ENCODE data around the gene ATP9A. TPM values are rescaled to one million over a fixed set of nuclear protein-coding genes. Genes with fewer than 3 reads are reported as not detected.
A peak's percentile ranks its signal among the peaks of the same experiment; 100 is the strongest.

ATP9A gene
- total and polyA plus RNA-seq, 2 of the 8 experiments (the other 6 are each of a cell fraction or from before 2014, with no cell fraction given) = 5.0 to 6.4 TPM

DNA sequence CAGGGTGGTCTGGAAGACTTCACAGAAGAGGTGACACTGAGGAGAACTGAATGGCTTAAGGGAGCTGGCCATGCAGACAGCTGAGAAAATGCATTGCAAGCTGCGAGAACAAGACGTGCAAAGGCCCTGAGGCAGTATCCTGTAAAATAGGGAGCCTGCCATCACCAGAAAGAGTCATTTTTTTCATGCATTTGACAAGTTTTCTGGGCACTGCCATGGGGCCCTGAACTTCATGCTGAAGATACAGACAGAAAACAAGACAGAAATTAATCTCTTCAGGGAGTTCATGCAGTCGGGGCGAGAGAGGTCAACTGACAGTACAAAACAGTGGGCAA, 196.8 kb downstream of the ATP9A start:
- no peaks in the 10 kb centered on the region for H3K4me1 ChIP-seq (replicated peaks in 1 of 4; ENCODE audit: control insufficient read depth in 3 of 4, insufficient read depth in 4 of 4, low read length in 3 of 4)
- H3K56ac ChIP-seq (replicated peaks; ENCODE audit: insufficient read length, low read depth, low read length) = no peak overlapping the region
- peaks cover 3% of the 10 kb centered on the region; the same call in 1 of the 2 replicates for H3K23me2 ChIP-seq (ENCODE audit: low read depth, low read length)
- H3K14ac ChIP-seq (ENCODE audit: insufficient read length) = no peak overlapping the region
- TF ChIP-seq KDM5A (IDR thresholded peaks at IDR 0.05; ENCODE audit: low read length) = no peak
- TF ChIP-seq KDM1A (IDR thresholded peaks at IDR 0.05; ENCODE audit: borderline replicate concordance, low read length) = peak; percentile 59; the same call in 1 of the 2 replicates
- H3K18ac ChIP-seq (ENCODE audit: extremely low read depth, low read length) = no peak overlapping the region
- H2AK5ac ChIP-seq (ENCODE audit: low read depth, low read length) = no peak overlapping the region
- no peak overlapping the region for H3K4me3 ChIP-seq (ENCODE audit: extremely low read depth in 1 of 4, insufficient read depth in 2 of 4, low read depth in 3 of 4, low read length in 4 of 4)
- no peaks in the 10 kb centered on the region for H3K36me3 ChIP-seq (ENCODE audit: control insufficient read depth in 2 of 4, insufficient read depth in 4 of 4, low read length in 3 of 4)
- no peaks in the 10 kb centered on the region for H4K20me1 ChIP-seq (replicated peaks in 1 of 2; ENCODE audit: control insufficient read depth in 1 of 2, insufficient read depth in 2 of 2, low read length in 2 of 2)
- no peak overlapping the region for H3K27ac ChIP-seq (ENCODE audit: low read depth, low read length)
- H3K4ac ChIP-seq (replicated peaks; ENCODE audit: insufficient read length, low read depth, low read length) = no peak overlapping the region
- DNase-seq (ENCODE audit: low read depth in 1 of 2, low spot score in 2 of 2) (no peak), FAIRE-seq (no peak)
- no peak overlapping the region for H4K91ac ChIP-seq (replicated peaks; ENCODE audit: insufficient read length, low read length)
- no peak overlapping the region for H3K23ac ChIP-seq (ENCODE audit: insufficient read length)
- H2BK5ac ChIP-seq (ENCODE audit: low read depth, low read length) = no peak overlapping the region
- no peaks in the 10 kb centered on the region; a peak in 1 of 7 replicates for H3K27me3 ChIP-seq (replicated peaks in 1 of 4; ENCODE audit: control insufficient read depth in 3 of 4, extremely low read depth in 1 of 4, insufficient read depth in 3 of 4, low read length in 3 of 4)
- no peak overlapping the region for H2BK15ac ChIP-seq (ENCODE audit: low read length)
- no peak overlapping the region for H2BK120ac ChIP-seq (replicated peaks; ENCODE audit: low read depth, low read length)
- no peaks in the 10 kb centered on the region for H3K9me3 ChIP-seq (ENCODE audit: insufficient read depth in 2 of 2, low read depth in 1 of 2, low read length in 1 of 2)
- no peak overlapping the region for H2BK12ac ChIP-seq (ENCODE audit: low read depth, low read length)
- H4K8ac ChIP-seq (ENCODE audit: extremely low read depth, insufficient read depth, low read length) = no peak overlapping the region
- H4K5ac ChIP-seq (ENCODE audit: insufficient read length, low read depth, low read length) = no peak overlapping the region
- H3K4me2 ChIP-seq (ENCODE audit: insufficient read depth in 1 of 2, low read depth in 2 of 2, low read length in 2 of 2) = no peak overlapping the region
- no peaks in the 10 kb centered on the region for H3K79me2 ChIP-seq (ENCODE audit: control insufficient read depth in 1 of 2, insufficient read depth in 2 of 2, low read length in 2 of 2)
- POLR2A ChIA-PET (ENCODE audit: partially characterized antibody) = no interaction called here
- H3K9ac ChIP-seq (replicated peaks in 1 of 4; ENCODE audit: extremely low read depth in 1 of 4, low read depth in 3 of 4, low read length in 3 of 4) = no peak overlapping the region
- no peak overlapping the region for H2AFZ ChIP-seq (ENCODE audit: low read length)
- no peak overlapping the region for H2BK20ac ChIP-seq (ENCODE audit: low read length)
- CTCF ChIA-PET (ENCODE audit: partially characterized antibody) = interaction anchor here (0.9 kb wide), 1 partner anchor 42 kb away, joined by 3 read pairs; no protein-coding TSS in a partner anchor
- 82% methylated on average over 4 of the region's 4 CpGs; no CpG with 5 or more reads in 1 of the 2 experiments for WGBS, 2 experiments (ENCODE audit: extremely low coverage in 1 of 2, insufficient coverage in 1 of 2, insufficient read length in 1 of 2, insufficient replicate concordance in 2 of 2, low coverage in 1 of 2, low lambda C conversion rate in 2 of 2, missing lambda C conversion rate in 1 of 2)
- no peaks in the 10 kb centered on the region for H3K79me1 ChIP-seq (ENCODE audit: low read depth, low read length)

All from H1 (cell line).